HG03354 (cell line): ENCODE results near the gene TPSD1.
"Not testable (repeated sequence)": the region's sequence is repeated elsewhere in the genome, so short reads cannot be mapped to it uniquely, and the experiment has no call there.

Experiments
- ATAC-seq: cut with Tn5 transposase; IDR thresholded peaks from one replicate; pipeline ENCODE4 v1.9.1; 2021; ENCODE audit warnings: mild to moderate bottlenecking; ENCODE audit not compliant: unreplicated experiment, poor library complexity, severe bottlenecking

Gene TPSD1

DNA sequence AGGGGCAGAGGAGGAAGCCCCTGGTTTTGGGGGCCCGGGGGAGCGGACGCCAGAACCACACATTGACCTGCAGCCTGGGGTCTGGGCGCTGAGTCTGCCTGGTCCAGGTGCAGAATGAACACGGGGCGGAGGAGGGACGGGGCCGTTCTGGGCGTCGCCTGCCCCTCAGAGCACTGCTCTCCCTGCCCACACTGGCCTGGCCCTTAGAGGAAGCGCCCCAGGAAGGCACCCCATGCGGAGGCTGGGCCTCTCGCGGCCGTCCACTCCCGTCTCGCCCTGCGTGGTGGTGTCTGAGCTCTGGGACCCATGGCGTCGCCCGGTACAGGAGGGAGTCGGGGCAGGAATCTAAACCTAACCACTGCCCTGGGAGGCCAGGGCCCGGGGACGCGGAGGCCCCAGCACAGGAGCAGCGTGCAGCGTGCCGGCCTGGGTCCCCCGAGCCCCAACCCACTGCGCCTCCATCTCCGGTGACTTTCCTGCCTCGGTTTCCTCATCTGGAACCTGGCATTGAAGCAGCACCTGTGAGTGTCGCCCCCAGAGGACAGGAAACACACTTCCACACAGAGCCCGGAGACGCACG is 4.3 kb downstream of the TPSD1 start:
- no peak for ATAC-seq

DNA sequence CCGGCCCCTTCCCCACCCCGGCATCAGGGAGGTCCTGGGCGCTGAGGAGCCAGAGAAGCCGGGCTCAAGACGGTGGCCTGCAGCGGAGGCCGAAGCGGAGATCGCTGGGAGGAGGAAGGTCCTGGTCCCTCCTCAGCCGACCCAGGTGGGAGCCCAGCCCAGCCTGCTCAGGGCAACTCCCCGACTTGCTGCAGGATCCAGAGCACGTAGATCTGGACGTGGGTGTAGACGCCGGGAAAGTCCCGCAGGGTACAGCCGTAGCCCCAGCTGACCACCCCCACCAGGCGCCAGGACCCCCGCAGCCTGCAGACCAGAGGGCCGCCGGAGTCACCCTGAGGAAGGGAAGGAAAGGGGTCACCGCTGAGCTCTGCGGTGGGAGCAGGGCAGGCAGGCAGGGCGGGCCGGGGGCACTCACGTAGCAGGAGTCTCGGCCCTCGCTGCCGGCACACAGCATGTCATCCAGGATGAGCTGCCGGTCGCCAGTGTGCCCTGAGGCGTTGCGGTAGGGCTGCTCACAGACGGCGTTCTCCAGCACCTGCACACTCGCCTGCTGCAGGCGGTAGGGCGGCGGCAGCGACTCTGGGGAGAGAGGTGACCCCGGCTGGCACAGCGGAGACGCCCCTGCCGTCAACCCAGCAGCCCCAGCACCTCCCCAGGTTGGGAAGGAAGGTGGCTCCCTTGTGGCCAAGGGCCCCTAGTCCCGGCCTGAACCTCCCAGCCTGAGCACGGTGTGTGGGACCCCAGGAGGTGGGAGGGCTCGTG is 5.4 kb downstream of the TPSD1 start:
- ATAC-seq = no peak

DNA sequence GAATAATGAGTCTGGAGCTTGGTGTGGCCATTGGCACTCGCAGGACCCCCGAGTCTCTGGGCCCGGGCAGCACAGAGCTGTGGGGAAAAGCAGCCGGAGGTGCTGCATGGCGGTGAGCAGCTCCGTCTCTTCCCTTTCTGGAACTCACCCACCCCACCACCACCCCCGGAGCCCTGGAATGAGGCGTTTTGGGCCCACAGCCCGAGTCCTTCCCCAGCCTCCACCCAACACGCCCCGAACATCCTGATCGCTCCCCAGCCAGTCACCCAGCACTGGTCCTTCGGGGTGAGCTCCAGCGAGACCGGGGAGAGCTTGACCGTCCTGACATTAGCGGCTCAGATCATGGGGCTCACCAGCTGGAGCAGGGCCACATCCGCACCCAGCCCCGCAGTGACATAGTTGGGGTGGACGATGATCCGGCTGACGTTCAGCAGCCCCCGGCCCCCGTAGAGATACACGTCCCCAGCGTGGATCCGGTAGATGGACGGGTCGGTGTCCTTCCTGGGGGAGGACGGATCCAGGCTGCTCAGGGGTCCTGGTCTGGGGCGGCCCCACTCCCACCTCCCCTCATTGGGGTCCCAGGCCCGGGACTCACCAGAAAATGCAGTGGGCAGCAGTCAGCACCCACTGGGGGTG is 6.5 kb downstream of the TPSD1 start:
- no peak for ATAC-seq

DNA sequence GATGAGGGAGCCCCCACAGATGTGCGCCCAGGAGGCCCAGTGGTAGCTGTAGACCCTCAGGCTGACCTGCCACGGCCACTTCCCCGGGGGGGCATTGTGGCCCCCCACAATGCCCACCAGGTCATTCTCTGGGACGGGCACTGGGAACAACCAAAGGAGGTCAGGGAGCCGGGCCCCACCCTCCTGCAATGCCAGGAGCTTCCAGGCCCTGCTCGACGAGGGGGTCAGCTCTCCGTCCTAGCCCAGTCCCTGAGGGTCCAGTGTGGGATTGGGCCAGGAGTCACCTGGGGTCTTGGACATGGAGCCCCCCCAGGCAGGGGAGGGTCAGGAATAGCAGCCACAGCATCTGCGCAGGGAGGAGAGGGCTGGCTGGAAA is 7.0 kb downstream of the TPSD1 start:
- no peak for ATAC-seq

DNA sequence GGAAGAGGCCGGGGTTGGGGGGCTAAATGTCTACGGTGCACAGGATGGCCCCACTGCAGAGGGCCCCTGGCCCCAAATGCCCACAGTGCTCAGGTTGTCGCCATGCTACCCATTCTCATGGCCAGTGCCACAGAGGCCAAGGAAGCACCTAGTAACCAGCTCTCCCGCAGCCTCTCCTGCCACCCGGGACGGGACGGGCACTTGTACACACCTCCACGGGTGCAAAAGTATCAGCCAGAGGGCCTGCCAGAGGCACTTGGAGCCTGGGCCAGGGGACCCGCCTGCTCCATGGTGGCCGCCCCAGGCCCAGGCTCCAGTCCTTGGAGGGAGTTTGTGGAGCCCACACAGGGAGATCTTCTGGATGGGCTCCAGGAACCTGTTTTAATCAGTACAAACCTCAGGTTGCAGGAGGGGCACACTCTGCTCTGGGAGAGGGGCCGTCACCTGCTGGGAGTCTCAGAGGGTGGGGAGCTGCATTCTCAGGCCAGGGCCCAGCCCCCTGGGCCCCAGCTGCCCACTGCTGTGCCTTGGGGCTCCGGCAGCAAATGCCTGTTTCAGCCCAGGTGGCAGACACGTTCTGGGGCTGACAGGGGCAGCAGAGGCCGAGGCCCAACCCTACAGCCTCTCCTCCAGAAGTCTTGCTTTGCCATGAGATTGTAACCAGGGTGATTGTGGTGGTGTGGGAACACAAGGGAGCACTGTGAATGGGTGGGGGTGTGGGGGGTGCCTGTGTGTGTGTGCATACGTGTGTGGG is 7.9 kb downstream of the TPSD1 start:
- no peak for ATAC-seq

DNA sequence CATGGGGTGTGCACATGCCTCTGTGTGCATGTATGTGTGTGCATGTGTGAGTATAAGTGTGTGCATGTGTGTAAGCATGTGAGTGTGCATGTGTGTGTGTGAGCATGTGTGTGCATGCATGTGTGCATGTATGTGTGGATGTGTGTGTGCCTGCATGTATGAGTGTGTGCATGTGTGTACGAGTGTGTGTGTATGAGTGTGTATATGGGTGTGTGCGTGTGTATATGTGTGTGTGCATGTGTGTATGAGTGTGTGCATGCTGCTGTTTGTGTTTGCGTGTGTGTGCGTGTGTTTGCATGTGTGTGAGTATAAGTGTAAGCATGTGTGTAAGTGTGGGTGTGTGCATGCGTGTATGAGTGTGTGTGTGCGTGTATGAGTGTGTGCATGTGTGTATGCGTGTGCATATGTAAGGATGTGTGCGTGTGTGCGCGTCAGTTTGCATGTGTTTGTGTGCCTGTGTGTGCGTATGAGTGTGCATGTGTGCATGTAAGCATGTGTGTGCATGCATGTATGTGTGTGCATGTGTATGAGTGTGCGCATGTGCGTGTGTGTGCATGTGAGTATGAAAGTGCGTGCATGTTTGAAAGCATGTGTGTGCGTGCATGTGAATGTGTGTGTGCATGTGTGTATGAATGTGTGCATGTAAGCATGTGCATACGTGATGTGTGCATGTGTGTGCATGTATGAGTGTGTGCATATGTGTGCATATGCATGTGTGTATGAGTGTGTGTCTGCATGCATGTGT is 8.6 kb downstream of the TPSD1 start:
- ATAC-seq = no peak

DNA sequence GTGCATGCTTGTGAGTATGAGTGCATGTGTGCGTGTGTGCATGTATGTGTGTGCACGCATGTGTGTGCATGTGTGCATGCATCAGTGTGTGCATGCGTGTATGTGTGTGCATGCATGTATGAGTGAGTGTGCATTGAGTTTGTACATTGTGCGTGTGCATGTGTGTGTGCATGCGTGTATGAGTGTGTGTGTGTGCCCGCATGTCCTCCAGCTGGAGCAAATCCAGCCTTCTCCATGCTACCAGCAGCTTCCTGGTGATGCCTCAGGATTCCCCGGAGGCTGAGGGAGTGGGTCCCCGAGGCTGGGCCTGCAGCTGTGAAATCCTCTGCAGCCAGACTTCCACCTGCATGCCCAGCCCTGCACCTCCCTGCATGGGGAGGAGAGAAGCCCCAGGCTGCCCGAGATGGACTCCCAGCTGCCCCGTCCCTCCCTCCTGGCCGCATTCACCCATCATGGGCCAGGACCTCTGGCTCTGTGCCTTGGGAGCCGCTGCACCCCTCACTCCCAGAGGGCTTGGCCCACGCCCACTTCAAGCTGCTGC is 9.3 kb downstream of the TPSD1 start:
- ATAC-seq = no peak

DNA sequence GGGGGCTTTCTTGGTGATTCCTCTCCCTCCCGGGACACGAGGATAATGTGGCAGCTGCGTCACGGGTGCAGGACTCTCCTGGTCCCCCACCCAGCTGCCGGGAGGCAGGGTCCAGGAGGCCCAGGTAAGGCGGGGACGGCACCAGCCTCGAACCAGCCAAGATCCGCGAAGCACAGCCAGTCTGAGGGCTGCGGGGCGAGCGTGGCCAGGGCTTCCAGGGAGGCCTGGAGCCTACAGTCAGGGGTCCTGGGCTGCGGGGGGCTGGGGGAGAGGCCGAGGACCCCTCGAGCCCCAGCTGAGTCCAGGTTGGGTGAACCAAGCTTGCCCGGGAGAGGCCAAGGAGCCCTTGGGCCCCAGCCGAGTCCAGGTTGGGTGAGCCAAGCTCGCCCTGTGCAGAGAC is 10.0 kb downstream of the TPSD1 start:
- no peak for ATAC-seq

DNA sequence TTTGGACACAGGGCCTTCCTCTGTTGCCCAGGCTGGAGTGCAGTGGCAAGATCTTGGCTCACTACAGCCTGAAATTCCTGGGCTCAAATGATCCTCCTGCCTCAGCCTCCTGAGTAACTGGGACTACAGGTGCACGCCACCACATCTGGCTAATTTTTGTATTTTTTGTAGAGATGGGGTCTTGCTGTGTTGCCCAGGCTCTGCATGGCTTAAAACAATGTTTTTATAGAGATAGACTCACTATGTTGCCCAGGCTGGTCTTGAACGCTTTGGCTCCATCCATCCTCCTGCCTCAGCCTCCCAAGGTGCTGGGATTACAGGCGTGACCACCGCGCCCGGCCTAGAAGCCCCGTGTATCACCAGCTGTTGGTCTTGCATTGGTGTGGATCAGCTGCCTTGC is 13.5 kb downstream of the TPSD1 start:
- ATAC-seq = not testable (repeated sequence)

DNA sequence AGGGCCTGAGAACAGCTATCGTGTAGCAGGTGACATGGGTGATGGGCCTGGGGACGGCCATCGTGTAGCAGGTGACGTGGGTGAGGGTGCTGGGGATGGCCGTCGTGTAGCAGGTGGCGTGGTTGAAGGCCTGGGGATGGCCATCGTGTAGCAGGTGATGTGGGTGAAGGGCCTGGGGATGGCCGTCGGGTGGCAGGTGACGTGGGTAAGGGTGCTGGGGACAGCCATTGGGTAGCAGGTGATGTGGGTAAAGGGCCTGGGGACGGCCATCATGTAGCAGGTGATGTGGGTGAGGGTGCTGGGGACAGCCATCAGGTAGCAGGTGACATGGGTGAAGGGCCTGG is 15.5 kb downstream of the TPSD1 start:
- ATAC-seq = no peak

DNA sequence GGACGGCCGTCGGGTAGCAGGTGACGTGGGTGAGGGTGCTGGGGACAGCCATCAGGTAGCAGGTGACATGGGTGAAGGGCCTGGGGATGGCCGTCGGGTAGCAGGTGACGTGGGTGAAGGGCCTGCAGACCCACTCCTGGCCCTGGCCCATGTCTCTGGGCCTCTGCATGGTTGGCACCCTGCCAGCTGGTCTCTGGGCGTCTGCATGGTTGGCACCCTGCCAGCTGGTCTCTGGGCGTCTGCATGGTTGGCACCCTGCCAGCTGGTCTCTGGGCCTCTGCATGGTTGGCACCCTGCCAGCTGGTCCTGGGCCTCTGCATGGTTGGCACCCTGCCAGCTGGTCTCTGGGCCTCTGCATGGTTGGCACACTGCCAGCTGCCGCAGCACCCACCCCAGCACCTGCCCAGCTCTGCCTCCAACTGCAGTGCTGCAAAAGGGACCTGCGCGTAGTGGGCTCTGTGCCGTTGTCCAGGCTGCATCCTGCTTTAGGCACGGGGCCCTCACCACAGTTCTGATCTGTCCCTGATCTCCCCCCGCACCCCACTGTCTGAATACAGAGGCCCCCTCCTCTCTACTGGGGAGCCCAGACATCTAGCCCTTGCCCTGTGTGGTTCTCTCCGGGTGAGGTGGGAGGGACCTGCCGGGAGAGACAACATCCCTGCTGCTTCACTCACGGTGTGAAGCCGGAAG is 16.0 kb downstream of the TPSD1 start:
- ATAC-seq = not testable (repeated sequence)

DNA sequence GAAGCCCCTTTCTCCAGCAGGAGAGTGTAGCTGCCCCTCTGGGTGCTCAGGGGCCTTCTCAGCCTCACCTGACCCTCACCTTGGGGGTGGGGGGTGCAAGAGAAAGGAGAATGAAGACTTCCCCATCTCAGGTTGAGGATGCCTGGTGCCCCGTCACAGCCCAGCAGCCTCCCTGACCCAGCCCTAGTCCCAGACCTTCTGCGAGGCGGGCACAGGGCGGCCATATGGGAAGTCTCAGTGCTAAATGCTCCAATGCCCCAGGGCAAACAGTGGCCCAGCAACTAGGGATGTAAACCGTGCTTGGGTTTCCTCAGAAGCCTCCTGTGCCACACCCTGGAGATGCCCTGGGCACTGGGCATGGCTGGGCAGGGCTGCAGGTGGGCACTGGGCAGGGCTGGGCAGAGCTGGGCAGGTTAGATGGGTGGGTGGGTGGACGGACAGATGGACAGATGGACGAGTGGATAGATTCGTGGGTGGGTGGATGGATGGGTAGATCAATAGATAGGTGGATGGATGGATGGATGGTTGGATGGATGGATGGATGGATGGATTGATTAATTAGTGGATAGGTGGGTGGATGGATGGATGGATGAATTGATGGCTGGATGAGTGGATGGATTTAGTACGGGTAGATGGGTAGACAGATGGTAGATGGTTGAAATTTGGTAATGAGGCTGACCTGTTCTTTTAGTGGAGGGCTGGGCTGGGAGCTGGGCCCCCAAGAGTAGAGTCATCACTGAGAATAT is 16.8 kb downstream of the TPSD1 start:
- ATAC-seq = no peak

DNA sequence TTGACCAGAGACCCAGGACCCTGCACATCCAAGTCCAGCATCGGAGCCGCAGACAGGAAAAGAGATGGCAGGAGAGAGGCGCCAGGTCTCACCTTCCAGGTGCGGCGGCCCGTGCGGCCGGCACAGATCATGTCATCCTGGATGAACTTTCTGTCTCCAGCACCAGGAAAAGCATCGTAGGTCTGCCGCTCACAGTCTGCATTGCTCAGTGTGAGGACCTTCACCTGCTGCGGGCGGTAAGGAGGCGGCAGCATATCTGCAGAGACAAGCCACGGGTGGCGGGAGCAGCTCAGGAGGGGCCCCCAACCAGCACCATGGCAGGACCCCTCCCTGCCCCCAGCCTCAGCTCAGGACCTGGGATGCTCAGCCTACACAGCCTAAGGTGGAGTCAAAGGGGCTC is 17.9 kb downstream of the TPSD1 start:
- ATAC-seq = no peak

DNA sequence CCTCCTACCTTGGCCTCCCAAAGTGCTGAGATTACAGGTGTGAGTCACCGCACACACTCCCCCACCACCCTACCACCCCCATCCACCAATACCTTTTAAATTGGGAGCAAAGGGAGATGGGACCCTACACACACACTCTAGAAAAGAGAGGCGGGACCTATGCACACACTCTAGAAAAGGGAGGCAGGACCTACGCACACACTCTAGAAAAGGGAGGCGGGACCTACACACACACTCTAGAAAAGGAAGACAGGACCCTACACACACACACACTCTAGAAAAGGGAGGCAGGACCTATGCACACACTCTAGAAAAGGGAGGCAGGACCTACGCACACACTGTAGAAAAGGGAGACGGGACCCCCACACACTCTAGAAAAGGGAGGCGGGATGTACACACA is 18.9 kb downstream of the TPSD1 start:
- no peak for ATAC-seq

DNA sequence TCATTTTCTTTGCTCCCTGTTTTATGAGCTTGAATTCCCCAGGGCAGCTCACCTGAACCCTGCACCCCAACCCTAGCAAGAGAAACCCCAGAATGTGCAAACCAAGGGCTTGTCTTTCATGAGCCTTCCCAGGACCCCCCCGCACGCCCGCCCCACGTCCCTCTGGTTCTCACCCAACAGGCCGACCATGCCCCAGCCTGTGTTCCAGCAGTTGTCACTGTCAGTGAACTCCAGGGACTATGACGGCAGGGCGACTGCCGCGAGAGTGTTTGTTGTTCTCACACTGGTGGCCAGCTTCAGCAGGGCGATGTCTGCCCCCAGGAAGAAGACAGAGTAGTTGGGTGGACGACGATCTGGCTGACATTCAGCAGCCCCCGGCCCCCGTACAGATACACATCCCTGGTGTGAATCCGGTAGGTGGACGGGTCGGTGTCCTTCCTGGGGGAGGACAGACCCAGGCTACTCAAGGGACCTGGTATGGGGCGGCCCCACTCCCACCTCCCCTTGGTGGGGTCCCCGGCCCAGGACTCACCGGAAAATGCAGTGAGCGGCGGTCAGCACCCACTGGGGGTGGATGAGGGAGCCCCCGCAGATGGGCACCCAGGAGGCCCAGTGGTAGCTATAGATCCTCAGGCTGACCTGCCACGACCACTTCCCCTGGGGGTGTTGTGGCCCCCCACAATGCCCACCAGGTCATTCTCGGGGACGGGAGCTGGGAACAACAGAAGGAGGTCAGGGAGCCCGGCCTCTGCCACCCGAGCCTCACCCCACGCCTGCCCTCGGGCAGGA is 20.1 kb downstream of the TPSD1 start:
- no peak for ATAC-seq

DNA sequence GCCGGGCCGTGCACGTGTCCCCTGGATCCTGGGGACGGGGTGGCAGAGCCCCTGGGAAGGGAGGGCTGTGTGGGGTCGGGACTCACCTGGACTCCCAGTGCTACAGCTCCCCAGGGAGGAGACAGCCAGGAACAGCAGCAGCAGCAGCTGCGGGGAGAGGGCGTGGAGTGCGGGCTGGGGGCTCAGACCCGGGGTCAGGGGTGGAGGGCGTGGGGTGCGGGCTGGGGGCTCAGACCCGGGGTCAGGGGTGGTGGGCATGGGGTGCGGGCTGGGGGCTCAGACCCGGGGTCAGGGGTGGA is 20.7 kb downstream of the TPSD1 start:
- no peak for ATAC-seq

DNA sequence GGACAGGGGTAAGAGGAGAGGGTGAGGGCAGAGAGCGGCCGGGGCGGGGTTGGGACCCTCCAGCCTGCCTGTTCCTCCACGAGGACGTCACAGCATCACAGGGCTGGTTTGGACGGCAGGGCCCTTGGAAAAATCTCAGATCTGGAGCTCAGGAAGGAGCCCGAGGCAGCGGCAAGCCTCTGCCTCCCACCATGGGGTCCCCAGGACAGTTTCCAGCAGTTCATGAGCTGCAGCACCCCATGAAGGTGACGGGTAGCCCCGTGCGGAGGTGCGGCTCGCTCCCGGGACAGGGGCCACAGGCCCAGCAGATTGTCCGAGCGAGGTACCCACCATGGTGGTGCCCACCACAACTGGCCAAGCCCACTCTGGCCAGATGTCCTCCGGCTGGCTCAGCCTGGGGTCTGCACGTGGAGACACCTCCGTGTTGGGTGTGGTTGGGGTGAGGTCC is 21.3 kb downstream of the TPSD1 start:
- ATAC-seq = no peak
